IMR-90 (cell line): Measurements from ENCODE around the gene ANGPTL1. TPM values are rescaled to one million over a fixed set of nuclear protein-coding genes. Genes with fewer than 3 reads are reported as not detected.

Experiments
- ATAC-seq: fragments of 200-7000 bp; cut with Tn5 transposase; 2 replicates; pipeline ENCODE4 v1.9.1; 2020; ENCODE audit warnings: low read depth, mild to moderate bottlenecking, moderate library complexity
- BruUV-seq: library from RNA; stranded (reverse); fragments of 400-500 nt; replicated peaks from 2 replicates; lab custom pipeline; 2021; lab: Mats Ljungman, UMichigan
- CTCF ChIA-PET: fragments of 300-600 bp; formaldehyde crosslinking; extraction: SDS; loops from one replicate; lab custom pipeline; 2021; ENCODE audit warnings: antibody characterized with exemption; lab: Yijun Ruan, JAX
- POLR2A ChIA-PET: fragments of 300-600 bp; sonication (Branson Sonifier 250); formaldehyde crosslinking; loops from one replicate; lab custom pipeline; 2022; ENCODE audit warnings: antibody characterized with exemption; ENCODE audit not compliant: unreplicated experiment; lab: Charles Lee
- DNase-seq: peaks from one replicate; pipeline ENCODE4 v3.0.0; 2013
- H2AFZ ChIP-seq: replicated peaks from 2 replicates; pipeline ENCODE3; 2013; ENCODE audit warnings: low read length, mild to moderate bottlenecking; ENCODE audit not compliant: poor library complexity
- H2AK5ac ChIP-seq: 2 replicates; pipeline ENCODE4 v1.6.1; 2013; ENCODE audit warnings: low read depth, low read length, inconsistent platforms
- H2AK9ac ChIP-seq: replicated peaks from 2 replicates; pipeline ENCODE3; 2013; ENCODE audit warnings: mild to moderate bottlenecking, low read depth, low read length, moderate library complexity; ENCODE audit not compliant: poor library complexity
- H2BK120ac ChIP-seq: 2 replicates; pipeline ENCODE4 v1.6.1; 2013; ENCODE audit warnings: low read depth, low read length, inconsistent platforms
- H2BK15ac ChIP-seq: 3 replicates; pipeline ENCODE4 v1.6.1; 2013; ENCODE audit warnings: low read depth, low read length, inconsistent platforms
- H2BK20ac ChIP-seq: 2 replicates; pipeline ENCODE4 v1.6.1; 2013; ENCODE audit warnings: low read depth, mild to moderate bottlenecking, inconsistent platforms, low read length, moderate library complexity
- H2BK5ac ChIP-seq: 2 replicates; pipeline ENCODE4 v1.6.1; 2013; ENCODE audit warnings: mild to moderate bottlenecking, low read depth, low read length, inconsistent platforms; ENCODE audit not compliant: poor library complexity, severe bottlenecking
- H3K14ac ChIP-seq: replicated peaks from 2 replicates; pipeline ENCODE4 v1.6.1; 2013; ENCODE audit warnings: low read depth, low read length, inconsistent platforms
- H3K18ac ChIP-seq: 2 replicates; pipeline ENCODE4 v1.6.1; 2013; ENCODE audit warnings: low read depth, low read length, control low read depth
- H3K23ac ChIP-seq: 2 replicates; pipeline ENCODE4 v1.6.1; 2013; ENCODE audit warnings: low read depth, low read length, inconsistent platforms
- H3K27ac ChIP-seq: 2 replicates; pipeline ENCODE4 v1.5.1; 2013; ENCODE audit warnings: mild to moderate bottlenecking, control low read depth, low read length; ENCODE audit not compliant: insufficient read depth
- H3K27me3 ChIP-seq: 2 replicates; pipeline ENCODE4 v1.6.1; 2013; ENCODE audit warnings: low read length; ENCODE audit not compliant: control insufficient read depth, insufficient read depth
- H3K36me3 ChIP-seq: 2 replicates; pipeline ENCODE4 v1.6.1; 2013; ENCODE audit warnings: low read length, mixed read lengths; ENCODE audit not compliant: control insufficient read depth, insufficient read depth
- H3K4ac ChIP-seq: 2 replicates; pipeline ENCODE4 v1.6.1; 2013; ENCODE audit warnings: low read depth, low read length, inconsistent platforms
- H3K4me1 ChIP-seq: 2 replicates; pipeline ENCODE4 v1.6.1; 2013; ENCODE audit warnings: low read length, mixed read lengths; ENCODE audit not compliant: control insufficient read depth, insufficient read depth
- H3K4me2 ChIP-seq: 2 replicates; pipeline ENCODE4 v1.6.1; 2013; ENCODE audit warnings: low read depth, mild to moderate bottlenecking, control low read depth, low read length, moderate library complexity
- H3K4me3 ChIP-seq: 2 replicates; pipeline ENCODE4 v1.5.1; 2013; ENCODE audit warnings: low read depth, mild to moderate bottlenecking, control low read depth, low read length, moderate library complexity; ENCODE audit not compliant: insufficient read depth
- H3K56ac ChIP-seq: 2 replicates; pipeline ENCODE4 v1.6.1; 2013; ENCODE audit warnings: low read length, inconsistent platforms; ENCODE audit not compliant: insufficient read depth; ENCODE audit errors: extremely low read depth
- H3K79me1 ChIP-seq, 2 experiments: 2 replicates each; pipeline ENCODE4 v1.6.1; 2013; ENCODE audit warnings: low read length in 2 of 2, inconsistent platforms in 1 of 2, low read depth in 1 of 2
- H3K9ac ChIP-seq: 2 replicates; pipeline ENCODE4 v1.6.1; 2013; ENCODE audit warnings: low read depth, low read length, control low read depth
- H3K9me1 ChIP-seq: 2 replicates; pipeline ENCODE4 v1.6.1; 2013; ENCODE audit warnings: low read length, inconsistent platforms; ENCODE audit not compliant: insufficient read depth
- H3K9me3 ChIP-seq: 2 replicates; pipeline ENCODE4 v1.6.1; 2013; ENCODE audit warnings: low read length; ENCODE audit not compliant: control insufficient read depth, insufficient read depth
- H4K20me1 ChIP-seq: 2 replicates; pipeline ENCODE4 v1.6.1; 2013; ENCODE audit warnings: low read length, inconsistent platforms; ENCODE audit not compliant: insufficient read depth
- H4K5ac ChIP-seq: 2 replicates; pipeline ENCODE4 v1.6.1; 2013; ENCODE audit warnings: mild to moderate bottlenecking, low read depth, low read length, control low read depth
- H4K8ac ChIP-seq, 2 experiments: 2 replicates each; pipeline ENCODE4 v1.6.1; 2013; ENCODE audit warnings: low read depth in 2 of 2, low read length in 2 of 2, control low read depth in 1 of 2, inconsistent platforms in 1 of 2
- H4K91ac ChIP-seq: 2 replicates; pipeline ENCODE4 v1.6.1; 2013; ENCODE audit warnings: low read depth, low read length, inconsistent platforms; ENCODE audit not compliant: insufficient read depth
- BHLHE40 ChIP-seq: fragments of 150-350 bp; IDR thresholded peaks from 2 replicates; pipeline ENCODE4 v1.6.1; 2016; ENCODE audit warnings: mild to moderate bottlenecking, low read depth, low read length
- CHD1 ChIP-seq: IDR thresholded peaks from 2 replicates; pipeline ENCODE4 v1.6.1; 2012; ENCODE audit warnings: low read depth, low read length, improper control_type of control experiment
- FOS ChIP-seq: fragments of 150-350 bp; IDR thresholded peaks from 2 replicates; pipeline ENCODE4 v1.6.1; 2016; ENCODE audit warnings: low read depth, low read length
- MAZ ChIP-seq: IDR thresholded peaks from 2 replicates; pipeline ENCODE4 v1.6.1; 2012; ENCODE audit warnings: low read depth, mild to moderate bottlenecking, low read length, improper control_type of control experiment, moderate library complexity, borderline replicate concordance
- NFE2L2 ChIP-seq: fragments of 150-350 bp; IDR thresholded peaks from 2 replicates; pipeline ENCODE4 v1.6.1; 2016; ENCODE audit warnings: low read depth, mild to moderate bottlenecking, low read length
- RCOR1 ChIP-seq: IDR thresholded peaks from 2 replicates; pipeline ENCODE4 v1.6.1; 2012; ENCODE audit warnings: mild to moderate bottlenecking, low read length, improper control_type of control experiment; ENCODE audit not compliant: insufficient replicate concordance
- RFX5 ChIP-seq: IDR thresholded peaks from 2 replicates; pipeline ENCODE4 v1.8.0; 2012; ENCODE audit warnings: low read depth, mild to moderate bottlenecking, low read length, moderate library complexity
- SMC3 ChIP-seq: fragments of 150-350 bp; IDR thresholded peaks from 2 replicates; pipeline ENCODE4 v1.6.1; 2016; ENCODE audit warnings: low read depth, mild to moderate bottlenecking, antibody characterized with exemption, low read length, moderate library complexity
- WGBS, 2 experiments: methylation state at CpG; one replicate each; pipeline versions ENCODE4 v1.1.5 to v1.1.7; 2013; ENCODE audit warnings: missing lambda C conversion rate in 2 of 2; ENCODE audit not compliant: insufficient read length in 1 of 2; ENCODE audit errors: extremely low coverage in 2 of 2; 5-methylcytosine and 5-hydroxymethylcytosine counted together
- dilution Hi-C: fragments of 300-500 bp; cut with HindIII; formaldehyde crosslinking; loops from one replicate; pipeline ENCODE4 v1.14.3; 2018; ENCODE audit warnings: low sequenced_read_pairs; ENCODE audit not compliant: unreplicated experiment
- in situ Hi-C: fragments of 300-500 bp; cut with MboI; formaldehyde crosslinking; loops from 3 replicates; pipeline ENCODE4 v1.14.3; 2019; ENCODE audit warnings: low sequenced_read_pairs, inconsistent platforms, mixed read lengths
- intact Hi-C: fragments of 100-400 bp; cut with micrococcal nuclease; formaldehyde crosslinking; loops from 2 replicates; pipeline ENCODE4 v1.10.0; 2022
- polyA plus RNA-seq, 3 experiments: library from polyadenylated mRNA; depleted of rRNA; stranded (reverse); fragments of >200 nt; gene quantifications; 2 replicates each; pipeline ENCODE4 v1.2.3, GENCODE V29; 2012; ENCODE audit warnings: low replicate concordance in 1 of 3
- total RNA-seq: library from RNA; depleted of rRNA; stranded (reverse); fragments of >200 nt; gene quantifications from 2 replicates; pipeline ENCODE4 v1.2.3, GENCODE V29; 2012
- TF ChIP-seq, protein P1 (sequence below): fragments of 150-350 bp; IDR thresholded peaks from 2 replicates; pipeline ENCODE4 v1.6.1; 2017; ENCODE audit warnings: mild to moderate bottlenecking, antibody characterized with exemption, low read length, low read depth
- TF ChIP-seq, protein P2 (sequence below): fragments of 150-350 bp; IDR thresholded peaks from 2 replicates; pipeline ENCODE4 v1.6.1; 2016; ENCODE audit warnings: low read depth, mild to moderate bottlenecking, low read length, moderate library complexity, borderline replicate concordance

Gene ANGPTL1
- total and polyA plus RNA-seq, 2 of the 4 experiments (the other 2 are of a cell fraction), result under 0.01 to 0.03 TPM

DNA sequence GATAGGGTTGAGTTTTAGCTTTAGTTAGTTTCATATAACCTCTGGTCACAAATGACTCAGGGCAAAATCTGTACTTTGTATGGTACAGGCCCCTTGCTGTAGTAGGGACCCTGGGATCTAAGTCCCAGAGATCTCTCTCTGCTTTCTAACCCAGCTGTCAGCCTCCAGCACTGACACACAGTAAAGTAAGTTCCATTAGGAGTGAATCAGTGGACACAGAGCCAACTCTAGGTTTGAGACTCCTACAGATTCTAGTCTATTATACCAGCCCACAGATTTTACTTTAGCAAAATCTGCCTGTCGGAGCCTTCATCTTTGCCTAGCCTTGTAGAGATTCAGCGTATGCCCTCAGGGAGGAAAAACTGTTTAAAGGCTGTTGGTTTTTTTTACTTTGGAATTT, 52.5 kb downstream of the ANGPTL1 start:
- Histone ChIP-seq H3K14ac (no peak overlapping the region), H3K27me3 (no peaks in the 10 kb centered on the region), H2BK5ac (no peak overlapping the region), H2BK15ac (no peak overlapping the region), H3K4me2 (no peak overlapping the region), H3K36me3 (peaks cover 20% of the 10 kb centered on the region), H3K9me3 (no peaks in the 10 kb centered on the region), H3K56ac (no peak overlapping the region), H3K4ac (no peak overlapping the region), H3K4me1 (peaks cover 5% of the 10 kb centered on the region), H3K27ac (no peak overlapping the region), H2AK9ac (no peak overlapping the region), H3K79me1 (peaks cover 14 to 16% of the 10 kb centered on the region in 2 experiments), H3K9me1 (0 out of 2 replicates have a peak, but pooled peaks cover 2% of the 10 kb centered on the region), H2BK120ac (no peak overlapping the region), H4K5ac (no peak overlapping the region), H3K4me3 (no peak overlapping the region), H4K91ac (no peak overlapping the region), H2AFZ (no peak overlapping the region), H4K8ac (no peak overlapping the region), H3K9ac (no peak overlapping the region), H2AK5ac (no peak overlapping the region), H3K18ac (no peak overlapping the region), H4K20me1 (peaks cover 4% of the 10 kb centered on the region; the same call in 1 of the 2 replicates), H3K23ac (no peak overlapping the region), H2BK20ac (no peak overlapping the region)
- no CpG with 5 or more reads among the region's 2 CpGs for WGBS, 2 experiments
- in situ Hi-C loops, result no loop called here
- ATAC-seq (peak; percentile 85), DNase-seq (peak; percentile 79)
- dilution Hi-C loops, result no loop called here
- intact Hi-C loops, result no loop called here
- TF ChIP-seq BHLHE40 (no peak), RCOR1 (no peak), NFE2L2 (no peak), FOS (no peak), SMC3 (no peak), RFX5 (no peak), CHD1 (no peak), MAZ (no peak)
- TF ChIP-seq, protein P1, sequence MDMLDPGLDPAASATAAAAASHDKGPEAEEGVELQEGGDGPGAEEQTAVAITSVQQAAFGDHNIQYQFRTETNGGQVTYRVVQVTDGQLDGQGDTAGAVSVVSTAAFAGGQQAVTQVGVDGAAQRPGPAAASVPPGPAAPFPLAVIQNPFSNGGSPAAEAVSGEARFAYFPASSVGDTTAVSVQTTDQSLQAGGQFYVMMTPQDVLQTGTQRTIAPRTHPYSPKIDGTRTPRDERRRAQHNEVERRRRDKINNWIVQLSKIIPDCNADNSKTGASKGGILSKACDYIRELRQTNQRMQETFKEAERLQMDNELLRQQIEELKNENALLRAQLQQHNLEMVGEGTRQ, result no peak
- TF ChIP-seq, protein P2, sequence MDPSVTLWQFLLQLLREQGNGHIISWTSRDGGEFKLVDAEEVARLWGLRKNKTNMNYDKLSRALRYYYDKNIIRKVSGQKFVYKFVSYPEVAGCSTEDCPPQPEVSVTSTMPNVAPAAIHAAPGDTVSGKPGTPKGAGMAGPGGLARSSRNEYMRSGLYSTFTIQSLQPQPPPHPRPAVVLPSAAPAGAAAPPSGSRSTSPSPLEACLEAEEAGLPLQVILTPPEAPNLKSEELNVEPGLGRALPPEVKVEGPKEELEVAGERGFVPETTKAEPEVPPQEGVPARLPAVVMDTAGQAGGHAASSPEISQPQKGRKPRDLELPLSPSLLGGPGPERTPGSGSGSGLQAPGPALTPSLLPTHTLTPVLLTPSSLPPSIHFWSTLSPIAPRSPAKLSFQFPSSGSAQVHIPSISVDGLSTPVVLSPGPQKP, result no peak
- ChIA-PET CTCF (interaction anchor here (0.6 to 1.1 kb wide), 2 partner anchors 31 to 41 kb away, joined by 3 to 4 read pairs; no protein-coding TSS in a partner anchor), POLR2A (no interaction called here)
- BruUV-seq, result no TSS peak
